GM18526 (cell line): ENCODE results near the gene IFI44L.

Experiments used
- POLR2A ChIP-seq: IDR thresholded peaks from 3 replicates; pipeline ENCODE4 v1.6.1; 2011; ENCODE audit not compliant: insufficient read length; ENCODE audit errors: extremely low read depth

Gene IFI44L

GRCh38 chr1:78665809-78666208, 45.6 kb downstream of the IFI44L start:
- no peak for TF ChIP-seq POLR2A

DNA sequence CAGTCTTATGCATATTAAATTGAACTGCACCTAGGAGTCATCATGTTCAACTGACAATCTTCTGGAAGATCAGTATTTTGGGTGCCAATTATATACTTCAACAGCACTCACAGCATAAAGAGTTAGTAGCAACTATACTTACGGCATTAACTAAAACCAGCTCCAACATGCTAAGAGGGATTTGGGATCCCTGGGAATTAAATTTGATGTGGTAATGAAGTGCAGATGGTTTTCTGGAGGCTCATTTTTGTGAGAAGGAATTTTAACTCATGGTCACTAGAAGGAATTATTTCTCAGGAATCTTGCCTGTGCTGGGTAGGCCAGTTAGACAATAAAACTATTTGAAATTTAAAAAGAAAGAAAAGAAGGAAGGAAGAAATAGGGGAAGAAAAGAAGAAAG, 47.7 kb downstream of the IFI44L start:
- TF ChIP-seq POLR2A: no peak

GRCh38 chr1:78668427-78668826, 48.2 kb downstream of the IFI44L start:
- no peak for TF ChIP-seq POLR2A

- TF ChIP-seq POLR2A: no peak
These were observed 52.2 kb downstream of the IFI44L start for GRCh38 chr1:78672428-78672827.

- no peak for TF ChIP-seq POLR2A
These were observed 52.9 kb downstream of the IFI44L start for GRCh38 chr1:78673120-78673519.

- TF ChIP-seq POLR2A: no peak
These were observed 56.2 kb downstream of the IFI44L start for GRCh38 chr1:78676347-78676982.

DNA sequence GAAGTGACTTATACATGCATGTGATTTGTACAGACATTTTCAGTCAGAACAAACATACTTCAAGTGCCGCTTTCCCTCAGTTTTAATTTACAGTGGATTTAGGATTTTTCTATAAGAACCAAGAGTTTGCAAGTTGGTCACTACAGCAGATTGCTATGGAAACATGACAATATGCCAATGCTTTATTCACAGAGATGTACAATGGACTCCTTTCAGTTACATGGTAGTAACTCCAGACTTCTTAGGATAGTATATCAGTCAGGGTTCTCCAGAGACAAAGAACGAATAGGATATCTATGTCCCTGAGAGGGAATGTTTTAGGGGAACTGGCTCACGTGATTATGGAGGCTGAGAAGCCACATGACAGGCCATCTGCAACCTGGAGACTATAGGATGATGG, 56.7 kb downstream of the IFI44L start:
- no peak for TF ChIP-seq POLR2A

DNA sequence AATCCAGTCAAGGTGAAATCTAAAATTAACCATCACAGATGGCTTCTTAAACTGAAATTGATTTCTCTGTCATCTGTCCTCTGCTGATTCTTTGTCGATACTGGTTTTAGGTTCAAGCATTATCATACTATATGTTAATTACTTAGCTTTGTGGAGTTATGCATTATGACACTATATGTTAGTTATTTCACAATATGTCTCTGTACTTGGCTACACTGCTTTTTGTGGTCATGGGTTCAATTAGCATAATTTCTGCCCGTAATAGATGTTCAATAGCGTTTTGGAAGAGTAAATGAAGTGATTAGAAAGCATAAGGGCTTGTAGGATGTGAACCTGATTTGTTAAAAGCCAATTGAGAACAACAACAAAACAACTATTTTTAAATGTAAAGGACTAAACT, 57.5 kb downstream of the IFI44L start:
- no peak for TF ChIP-seq POLR2A

GRCh38 chr1:78678324-78678723, 58.1 kb downstream of the IFI44L start:
- TF ChIP-seq POLR2A: no peak

GRCh38 chr1:78681265-78681664, 61.0 kb downstream of the IFI44L start:
- no peak for TF ChIP-seq POLR2A

- TF ChIP-seq POLR2A: no peak
These were observed 62.2 kb downstream of the IFI44L start for GRCh38 chr1:78682496-78682895.

DNA sequence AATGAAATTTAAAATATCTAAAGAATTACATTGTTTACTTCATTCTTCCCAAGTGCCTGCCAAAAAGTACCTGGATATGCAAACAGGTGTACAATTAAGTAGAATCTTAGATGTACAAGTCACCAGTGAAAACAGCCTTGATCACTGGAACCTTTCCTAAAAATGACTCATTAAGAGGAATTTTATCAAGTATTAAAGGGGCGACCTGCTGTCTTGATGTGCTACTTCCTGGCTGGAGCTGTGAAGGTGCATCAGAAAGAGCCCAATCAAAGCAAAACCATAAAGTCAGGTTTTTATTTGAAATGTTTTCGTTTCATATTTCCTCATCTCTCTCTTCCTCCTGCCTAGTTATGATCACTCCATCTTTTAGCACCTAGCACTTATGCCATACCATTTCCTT, 62.8 kb downstream of the IFI44L start:
- no peak for TF ChIP-seq POLR2A

DNA sequence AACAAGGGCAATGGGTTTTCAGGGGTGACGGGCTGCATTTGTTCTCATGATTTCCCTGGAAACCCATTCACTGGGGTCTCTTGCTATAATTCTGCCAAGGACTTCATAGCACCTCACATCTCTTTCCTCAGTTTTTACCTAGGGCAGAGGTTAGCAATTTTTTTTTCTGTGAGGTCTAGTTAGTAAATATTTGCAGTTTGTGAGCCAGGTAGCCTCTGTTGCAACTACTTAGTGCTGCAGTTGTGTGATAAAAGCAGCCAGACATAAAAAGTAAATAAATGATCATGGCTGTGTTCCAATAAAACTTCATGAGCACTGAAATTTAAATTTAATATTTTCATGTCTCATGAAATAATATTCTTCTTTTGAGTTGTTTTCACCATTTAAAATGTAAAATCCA, 67.1 kb downstream of the IFI44L start:
- no peak for TF ChIP-seq POLR2A

- TF ChIP-seq POLR2A: no peak
These were observed 67.7 kb downstream of the IFI44L start for GRCh38 chr1:78687914-78688313.

- TF ChIP-seq POLR2A: no peak
These were observed 68.4 kb downstream of the IFI44L start for GRCh38 chr1:78688697-78689096.

DNA sequence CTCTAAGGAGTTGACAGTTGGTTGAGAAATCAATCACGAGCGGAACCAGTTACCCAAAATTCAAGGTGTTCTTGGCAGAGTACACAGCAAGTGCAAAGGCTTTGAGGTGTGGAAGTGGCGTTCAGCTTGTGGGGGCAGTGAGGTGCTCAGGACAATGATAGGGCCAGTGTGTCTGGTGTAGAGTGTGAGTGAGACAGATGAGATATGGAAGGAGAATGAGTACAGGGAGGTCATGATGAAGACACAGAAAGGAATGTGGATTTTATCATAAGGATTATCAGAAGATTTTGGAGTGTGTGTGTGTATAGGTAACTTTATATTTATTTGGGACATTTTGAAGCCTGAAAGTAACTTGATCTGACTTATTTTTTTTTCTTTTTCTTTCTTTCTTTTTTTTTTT, 70.3 kb downstream of the IFI44L start:
- TF ChIP-seq POLR2A: no peak

DNA sequence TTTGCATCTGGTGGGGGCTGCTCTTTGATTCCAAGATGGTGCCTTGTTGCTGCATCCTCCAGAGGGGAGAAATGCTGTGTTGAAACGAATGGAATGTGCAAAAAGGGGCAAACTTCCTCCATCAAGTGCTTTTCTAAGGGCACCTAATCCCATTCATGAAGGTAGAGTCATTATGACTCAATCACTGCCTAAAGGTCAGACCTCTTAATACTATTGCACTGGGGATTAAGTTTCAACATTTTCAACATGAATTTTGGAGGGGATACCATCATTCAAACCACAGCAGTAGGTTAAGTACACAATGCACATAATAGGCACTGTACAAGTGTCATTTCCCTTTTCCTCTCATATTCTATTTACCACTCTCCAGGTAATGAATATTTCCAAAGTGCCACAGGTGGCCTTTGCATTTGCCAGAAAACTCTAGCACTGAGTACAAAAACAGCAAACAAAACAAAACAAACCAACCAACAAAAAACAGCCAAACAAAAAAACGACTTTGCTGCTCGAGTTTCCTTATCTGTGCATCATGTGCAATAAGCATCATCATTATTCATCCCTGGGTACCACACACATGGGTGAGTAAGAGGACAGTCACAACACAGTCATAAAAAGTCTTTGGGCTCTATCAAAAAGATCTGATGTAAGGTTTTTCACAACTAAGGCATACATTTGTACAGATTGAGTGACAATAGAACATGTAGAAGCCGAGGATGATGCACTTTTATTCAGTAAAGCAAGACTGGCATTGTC, 71.9 kb downstream of the IFI44L start:
- no peak for TF ChIP-seq POLR2A
